ENCODE results near the gene TMEM258. TPM values are rescaled to one million over a fixed set of nuclear protein-coding genes. Genes with fewer than 3 reads are reported as not detected.

Gene TMEM258
- total and polyA plus RNA-seq, 2 of the 4 experiments (the other 2 are of a cell fraction) = 107 to 280 TPM

GRCh38 chr11:61800331-61801281 lies 8.2 kb upstream of the TMEM258 start:
- Histone ChIP-seq H3K14ac (replicated peaks; ENCODE audit: low read depth, low read length) (no peak overlapping the region), H3K9me3 (ENCODE audit: control insufficient read depth, insufficient read depth, low read length) (no peaks in the 10 kb centered on the region), H3K4me2 (ENCODE audit: low read depth, low read length) (no peak overlapping the region), H4K20me1 (ENCODE audit: insufficient read depth, low read length) (peaks cover 6% of the 10 kb centered on the region), H2AK9ac (replicated peaks; ENCODE audit: low read depth, low read length, poor library complexity) (peak overlapping the region; percentile 3), H4K8ac (ENCODE audit: low read depth in 2 of 2, low read length in 2 of 2) (0 out of 4 replicates have a peak overlapping the region, but pooled peaks of 1 of the 2 experiments have one; percentile 50), H3K4ac (ENCODE audit: low read depth, low read length) (no peak overlapping the region), H4K5ac (ENCODE audit: low read depth, low read length) (no peak overlapping the region), H2BK15ac (ENCODE audit: low read depth, low read length) (no peak overlapping the region), H2AK5ac (ENCODE audit: low read depth, low read length) (no peak overlapping the region), H3K27ac (ENCODE audit: insufficient read depth, low read length) (no peak overlapping the region), H2BK120ac (ENCODE audit: low read depth, low read length) (no peak overlapping the region), H3K9ac (ENCODE audit: low read depth, low read length) (no peak overlapping the region), H2BK20ac (ENCODE audit: low read depth, low read length) (no peak overlapping the region), H3K23ac (ENCODE audit: low read depth, low read length) (no peak overlapping the region; the same call in 1 of the 2 replicates), H3K79me1 (ENCODE audit: low read depth in 1 of 2, low read length in 2 of 2) (peaks cover 21 to 55% of the 10 kb centered on the region in 2 experiments), H2AFZ (replicated peaks; ENCODE audit: low read length, poor library complexity) (no peak overlapping the region), H2BK5ac (ENCODE audit: low read depth, low read length, poor library complexity, severe bottlenecking) (no peak overlapping the region), H3K4me3 (ENCODE audit: insufficient read depth, low read depth, low read length) (no peak overlapping the region), H3K9me1 (ENCODE audit: insufficient read depth, low read length) (peaks cover 9% of the 10 kb centered on the region), H4K91ac (ENCODE audit: insufficient read depth, low read depth, low read length) (no peak overlapping the region), H3K4me1 (ENCODE audit: control insufficient read depth, insufficient read depth, low read length) (peaks cover 3% of the 10 kb centered on the region), H3K18ac (ENCODE audit: low read depth, low read length) (no peak overlapping the region), H3K56ac (ENCODE audit: extremely low read depth, insufficient read depth, low read length) (no peak overlapping the region), H3K27me3 (ENCODE audit: control insufficient read depth, insufficient read depth, low read length) (no peaks in the 10 kb centered on the region), H3K36me3 (ENCODE audit: control insufficient read depth, insufficient read depth, low read length) (peaks cover 24% of the 10 kb centered on the region)
- dilution Hi-C loops (cut with HindIII; ENCODE audit: low sequenced_read_pairs, unreplicated experiment) = no loop called here
- WGBS, 2 experiments (ENCODE audit: extremely low coverage in 2 of 2, insufficient read length in 1 of 2) = no CpG with 5 or more reads among the region's 3 CpGs
- ChIA-PET POLR2A (ENCODE audit: unreplicated experiment) (interaction anchor here (0.5 kb wide), 1 partner anchor 34 kb away, joined by 3 read pairs; no protein-coding TSS in a partner anchor), CTCF (interaction anchor here (0.6 to 1.2 kb wide), 2 partner anchors 14 to 97 kb away, joined by 3 read pairs; no protein-coding TSS in a partner anchor)
- BruUV-seq (replicated peaks) = TSS peak; percentile 48
- in situ Hi-C loops (cut with MboI; ENCODE audit: low sequenced_read_pairs) = no loop called here
- peak; percentile 79 for ATAC-seq (ENCODE audit: low read depth)
- intact Hi-C loops (cut with micrococcal nuclease) = no loop called here
- no peak for TF ChIP-seq CEBPB (IDR thresholded peaks at IDR 0.05; ENCODE audit: low read depth, low read length)
- TF ChIP-seq FOS (IDR thresholded peaks at IDR 0.05; ENCODE audit: low read depth, low read length) = peak; percentile 18; the same call in 1 of the 2 replicates
- no peak for TF ChIP-seq SMC3 (IDR thresholded peaks at IDR 0.05; ENCODE audit: low read depth, low read length)
- TF ChIP-seq RAD21 (IDR thresholded peaks at IDR 0.05; ENCODE audit: low read length) = peak; percentile 6; the same call in 1 of the 2 replicates
- peak; percentile 68 for DNase-seq

Data from IMR-90 (cell line).